ENCODE results near the gene PPT2.

PPT2 gene

GRCh38 chr6:32113386-32114352, 40.3 kb upstream of the PPT2 start:
- no peak for TF ChIP-seq GABPA (IDR thresholded peaks at IDR 0.05; ENCODE audit: low read depth)
- no peak for TF ChIP-seq CTCF (IDR thresholded peaks at IDR 0.05; ENCODE audit: insufficient read depth, low read length)
- TF ChIP-seq SPI1 (IDR thresholded peaks at IDR 0.05; ENCODE audit: borderline replicate concordance, low read depth), result no peak
- TF ChIP-seq POLR2AphosphoS5 (IDR thresholded peaks at IDR 0.05; ENCODE audit: low read depth), result no peak
- TF ChIP-seq, protein P1, sequence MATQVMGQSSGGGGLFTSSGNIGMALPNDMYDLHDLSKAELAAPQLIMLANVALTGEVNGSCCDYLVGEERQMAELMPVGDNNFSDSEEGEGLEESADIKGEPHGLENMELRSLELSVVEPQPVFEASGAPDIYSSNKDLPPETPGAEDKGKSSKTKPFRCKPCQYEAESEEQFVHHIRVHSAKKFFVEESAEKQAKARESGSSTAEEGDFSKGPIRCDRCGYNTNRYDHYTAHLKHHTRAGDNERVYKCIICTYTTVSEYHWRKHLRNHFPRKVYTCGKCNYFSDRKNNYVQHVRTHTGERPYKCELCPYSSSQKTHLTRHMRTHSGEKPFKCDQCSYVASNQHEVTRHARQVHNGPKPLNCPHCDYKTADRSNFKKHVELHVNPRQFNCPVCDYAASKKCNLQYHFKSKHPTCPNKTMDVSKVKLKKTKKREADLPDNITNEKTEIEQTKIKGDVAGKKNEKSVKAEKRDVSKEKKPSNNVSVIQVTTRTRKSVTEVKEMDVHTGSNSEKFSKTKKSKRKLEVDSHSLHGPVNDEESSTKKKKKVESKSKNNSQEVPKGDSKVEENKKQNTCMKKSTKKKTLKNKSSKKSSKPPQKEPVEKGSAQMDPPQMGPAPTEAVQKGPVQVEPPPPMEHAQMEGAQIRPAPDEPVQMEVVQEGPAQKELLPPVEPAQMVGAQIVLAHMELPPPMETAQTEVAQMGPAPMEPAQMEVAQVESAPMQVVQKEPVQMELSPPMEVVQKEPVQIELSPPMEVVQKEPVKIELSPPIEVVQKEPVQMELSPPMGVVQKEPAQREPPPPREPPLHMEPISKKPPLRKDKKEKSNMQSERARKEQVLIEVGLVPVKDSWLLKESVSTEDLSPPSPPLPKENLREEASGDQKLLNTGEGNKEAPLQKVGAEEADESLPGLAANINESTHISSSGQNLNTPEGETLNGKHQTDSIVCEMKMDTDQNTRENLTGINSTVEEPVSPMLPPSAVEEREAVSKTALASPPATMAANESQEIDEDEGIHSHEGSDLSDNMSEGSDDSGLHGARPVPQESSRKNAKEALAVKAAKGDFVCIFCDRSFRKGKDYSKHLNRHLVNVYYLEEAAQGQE (IDR thresholded peaks at IDR 0.05; ENCODE audit: insufficient replicate concordance, low read depth), result no peak
- no peak for DNase-seq (ENCODE audit: low read depth in 1 of 2, low spot score in 1 of 2)
- H3K4me3 ChIP-seq (replicated peaks; ENCODE audit: insufficient read depth, low read length), result no peak overlapping the region
- no peak overlapping the region for H3K27ac ChIP-seq (replicated peaks)
- H3K27me3 ChIP-seq (ENCODE audit: insufficient read depth, poor library complexity, severe bottlenecking), result peaks cover 9% of the 10 kb centered on the region

GRCh38 chr6:32114796-32115195, 39.1 kb upstream of the PPT2 start:
- no peak for TF ChIP-seq CTCF (IDR thresholded peaks at IDR 0.05; ENCODE audit: insufficient read depth, low read length)
- TF ChIP-seq, protein P1 (IDR thresholded peaks at IDR 0.05; ENCODE audit: insufficient replicate concordance, low read depth), result no peak
- no peak for TF ChIP-seq SPI1 (IDR thresholded peaks at IDR 0.05; ENCODE audit: borderline replicate concordance, low read depth)
- TF ChIP-seq POLR2AphosphoS5 (IDR thresholded peaks at IDR 0.05; ENCODE audit: low read depth), result no peak
- no peak for TF ChIP-seq GABPA (IDR thresholded peaks at IDR 0.05; ENCODE audit: low read depth)
- Histone ChIP-seq H3K27ac (replicated peaks) (no peak overlapping the region), H3K4me3 (replicated peaks; ENCODE audit: insufficient read depth, low read length) (no peak overlapping the region), H3K27me3 (ENCODE audit: insufficient read depth, poor library complexity, severe bottlenecking) (peaks cover 1% of the 10 kb centered on the region)
- no peak for DNase-seq (ENCODE audit: low read depth in 1 of 2, low spot score in 1 of 2)

DNA sequence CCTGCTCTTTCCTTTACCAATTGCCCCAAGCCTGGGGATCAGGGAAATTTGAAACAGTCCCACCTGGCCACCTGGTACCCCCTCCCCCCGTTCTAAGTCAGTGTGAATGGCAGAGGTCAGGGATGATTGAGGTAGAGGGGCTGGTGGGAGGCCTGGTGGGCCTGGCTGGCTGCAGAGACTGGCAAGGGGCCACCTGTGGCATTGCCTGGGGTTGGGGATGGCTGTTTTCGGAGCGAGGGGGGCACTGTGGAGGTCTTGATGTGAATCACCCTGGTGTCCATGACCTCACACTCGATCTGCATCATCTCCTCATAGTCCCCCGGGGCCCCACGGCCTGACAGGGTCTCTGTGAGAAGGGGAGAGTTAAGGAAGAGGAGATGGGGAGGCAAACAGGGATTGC, 38.3 kb upstream of the PPT2 start:
- Histone ChIP-seq H3K27me3 (ENCODE audit: insufficient read depth, poor library complexity, severe bottlenecking) (no peaks in the 10 kb centered on the region), H3K4me3 (replicated peaks; ENCODE audit: insufficient read depth, low read length) (no peak overlapping the region), H3K27ac (replicated peaks) (no peak overlapping the region)
- DNase-seq (ENCODE audit: low read depth in 1 of 2, low spot score in 1 of 2), result no peak
- TF ChIP-seq GABPA (IDR thresholded peaks at IDR 0.05; ENCODE audit: low read depth) (no peak), SPI1 (IDR thresholded peaks at IDR 0.05; ENCODE audit: borderline replicate concordance, low read depth) (no peak)

- H3K4me3 ChIP-seq (replicated peaks; ENCODE audit: insufficient read depth, low read length), result no peak overlapping the region
- DNase-seq (ENCODE audit: low read depth in 1 of 2, low spot score in 1 of 2), result no peak
- H3K27ac ChIP-seq (replicated peaks), result no peak overlapping the region
- TF ChIP-seq GABPA (IDR thresholded peaks at IDR 0.05; ENCODE audit: low read depth) (no peak), CTCF (IDR thresholded peaks at IDR 0.05; ENCODE audit: insufficient read depth, low read length) (peak; percentile 8), POLR2AphosphoS5 (IDR thresholded peaks at IDR 0.05; ENCODE audit: low read depth) (no peak)
- no peaks in the 10 kb centered on the region for H3K27me3 ChIP-seq (ENCODE audit: insufficient read depth, poor library complexity, severe bottlenecking)
Measured at GRCh38 chr6:32116674-32117073, 37.3 kb upstream of the PPT2 start.
